Ovary (tissue), 9 donors: ENCODE results near the gene NRXN3. TPM values are rescaled to one million over a fixed set of nuclear protein-coding genes. Genes with fewer than 3 reads are reported as not detected.

Source experiments
- DNase-seq, 5 donors: peaks; one replicate each; pipeline ENCODE4 v3.0.0-alpha.2; 2019 to 2020
- H3K27ac ChIP-seq, 2 donors: fragments of 200-600 bp; one replicate each; pipeline versions ENCODE4 v1.5.1 to v1.8.0; 2019 to 2022
- H3K27me3 ChIP-seq: fragments of 200-600 bp; one replicate; pipeline ENCODE4 v1.8.0; 2022
- H3K36me3 ChIP-seq: fragments of 200-600 bp; sonication (generic); one replicate; pipeline ENCODE4 v1.5.1; 2019
- H3K4me1 ChIP-seq: one replicate; pipeline ENCODE4 v1.8.1; 2013; ENCODE audit warnings: mild to moderate bottlenecking, moderate library complexity; ENCODE audit not compliant: insufficient read depth
- H3K4me3 ChIP-seq: fragments of 200-600 bp; sonication (generic); one replicate; pipeline ENCODE4 v1.5.1; 2017
- H3K9me3 ChIP-seq, 2 donors: fragments of 200-600 bp in 1 of 2; sonication (generic) in 1 of 2; one replicate each; pipeline versions ENCODE4 v1.5.1 to v1.8.1; 2013 to 2019; ENCODE audit warnings: mild to moderate bottlenecking in 1 of 2, moderate library complexity in 1 of 2
- EP300 ChIP-seq: sonication (generic); formaldehyde crosslinking; IDR thresholded peaks from one replicate; pipeline ENCODE4 v1.6.1; 2017; ENCODE audit warnings: antibody characterized with exemption
- POLR2A ChIP-seq: fragments of 450-650 bp; IDR thresholded peaks from one replicate; pipeline ENCODE4 v1.6.1; 2017; ENCODE audit warnings: antibody characterized with exemption, mild to moderate bottlenecking, moderate library complexity
- WGBS, 3 donors: extraction: QIAGEN DNeasy Blood & Tissue Kit in 1 of 3; methylation state at CpG; one replicate each; pipeline versions ENCODE4 v1.1.5 to v1.1.7; 2013 to 2017; 5-methylcytosine and 5-hydroxymethylcytosine counted together
- intact Hi-C, 4 donors: fragments of 100-400 bp; cut with DNase I; formaldehyde crosslinking; loops; one replicate each; pipeline versions ENCODE4 v1.11.0 to v1.15.1; 2022 to 2023
- polyA plus RNA-seq, 2 donors: library from polyadenylated mRNA; stranded (reverse); fragments of 200-250 nt in 1 of 2; fragments of 350-450 nt in 1 of 2; fragmentation: Illumina TruSeq in 1 of 2; extraction: RNeasy Lipid Tissue Mini Kit (QIAGEN cat#74804) in 1 of 2; gene quantifications; one replicate each; pipeline ENCODE4 v1.2.3, GENCODE V29; 2013 to 2014
- total RNA-seq, 7 donors: library from RNA; depleted of rRNA in 2 of 7; stranded (reverse); fragments of >200 nt in 2 of 7; fragmentation: NEBNext Ultra II Directional in 3 of 7; extraction: Animal tissue kit (Norgen Biotek cat#: 25700) in 3 of 7; gene quantifications; one replicate each; pipeline versions ENCODE4 v1.1.0 to v1.2.4, GENCODE V29; 2016 to 2023
- TF ChIP-seq, protein P1 (sequence below), 3 donors: fragments of 450-650 bp in 2 of 3; fragments of 200-600 bp in 1 of 3; IDR thresholded peaks; one replicate each; pipeline versions ENCODE4 v1.5.1 to v1.8.0; 2016 to 2022; ENCODE audit warnings: antibody characterized with exemption in 3 of 3, mild to moderate bottlenecking in 1 of 3
- donor health status: DM: no; HTN: no; CAD: no; lungs with moderate emphysema.
- donor health status: DM: no; HTN: no; CAD: no.
- donor health status: Bipolar disorder and iron deficiency.
- donor health status: DM: yes; HTN: yes; CAD: no.
- donor health status: DM: no; HTN: no; CAD: no.
- donor health status: DM: yes; HTN: yes; CAD: no.

The NRXN3 gene
- total and polyA plus RNA-seq, 9 donors = 0.28 to 6.2 (median 0.82) TPM

DNA sequence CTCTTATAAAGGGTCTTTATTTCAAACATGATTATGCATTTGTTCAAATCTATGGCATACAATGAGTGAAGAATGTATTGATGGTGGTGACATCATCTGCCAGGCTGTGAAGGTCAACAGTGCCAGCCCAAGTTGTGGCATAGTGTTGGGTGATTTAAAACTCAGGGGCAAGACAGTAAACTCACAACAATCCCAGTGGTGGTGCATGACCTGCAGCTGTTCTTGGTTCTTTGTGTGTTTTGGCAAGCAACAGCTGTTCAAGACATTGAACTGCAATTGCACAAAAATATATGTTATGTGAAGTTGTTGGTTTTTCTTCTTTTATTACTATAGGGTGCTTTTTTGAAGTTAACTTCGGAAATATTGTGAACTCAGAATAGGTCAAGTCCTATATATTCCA is 851.6 kb downstream of the NRXN3 start:
- intact Hi-C loops = no loop called here
- no peak overlapping the region for H3K4me3 ChIP-seq
- no peaks in the 10 kb centered on the region for H3K27me3 ChIP-seq
- no peak for TF ChIP-seq POLR2A
- TF ChIP-seq, protein P1, sequence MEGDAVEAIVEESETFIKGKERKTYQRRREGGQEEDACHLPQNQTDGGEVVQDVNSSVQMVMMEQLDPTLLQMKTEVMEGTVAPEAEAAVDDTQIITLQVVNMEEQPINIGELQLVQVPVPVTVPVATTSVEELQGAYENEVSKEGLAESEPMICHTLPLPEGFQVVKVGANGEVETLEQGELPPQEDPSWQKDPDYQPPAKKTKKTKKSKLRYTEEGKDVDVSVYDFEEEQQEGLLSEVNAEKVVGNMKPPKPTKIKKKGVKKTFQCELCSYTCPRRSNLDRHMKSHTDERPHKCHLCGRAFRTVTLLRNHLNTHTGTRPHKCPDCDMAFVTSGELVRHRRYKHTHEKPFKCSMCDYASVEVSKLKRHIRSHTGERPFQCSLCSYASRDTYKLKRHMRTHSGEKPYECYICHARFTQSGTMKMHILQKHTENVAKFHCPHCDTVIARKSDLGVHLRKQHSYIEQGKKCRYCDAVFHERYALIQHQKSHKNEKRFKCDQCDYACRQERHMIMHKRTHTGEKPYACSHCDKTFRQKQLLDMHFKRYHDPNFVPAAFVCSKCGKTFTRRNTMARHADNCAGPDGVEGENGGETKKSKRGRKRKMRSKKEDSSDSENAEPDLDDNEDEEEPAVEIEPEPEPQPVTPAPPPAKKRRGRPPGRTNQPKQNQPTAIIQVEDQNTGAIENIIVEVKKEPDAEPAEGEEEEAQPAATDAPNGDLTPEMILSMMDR (IDR thresholded peaks at IDR 0.05) = no peak
- no peak for TF ChIP-seq EP300
- WGBS, 3 donors = 38 to 52% (median 40%) methylated on average over 1 of the region's 1 CpG
- no peak for DNase-seq
- no peaks in the 10 kb centered on the region for H3K4me1 ChIP-seq
- H3K9me3 ChIP-seq = no peaks in the 10 kb centered on the region
- no peak overlapping the region for H3K27ac ChIP-seq
- no peaks in the 10 kb centered on the region for H3K36me3 ChIP-seq

DNA sequence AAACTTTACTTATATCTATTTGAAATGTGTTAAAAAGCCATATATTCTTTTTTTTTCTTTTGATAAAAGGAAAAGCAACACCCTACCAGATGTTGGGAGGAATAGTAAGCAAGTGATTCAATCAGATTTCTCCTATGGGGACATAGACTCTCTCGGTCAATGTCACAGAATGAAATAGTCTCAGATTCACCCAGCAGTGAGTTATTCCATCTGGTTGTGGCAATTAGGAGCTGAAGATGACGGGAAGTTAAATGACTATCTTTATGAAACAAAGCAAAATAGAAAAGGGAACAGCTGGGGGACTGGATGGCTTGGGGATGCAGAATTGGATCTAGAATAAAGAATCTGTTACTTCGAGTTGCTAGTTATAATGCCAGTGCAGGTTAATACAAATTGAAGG is 857.0 kb downstream of the NRXN3 start:
- no peaks in the 10 kb centered on the region for H3K27me3 ChIP-seq
- H3K9me3 ChIP-seq = no peaks in the 10 kb centered on the region
- intact Hi-C loops = no loop called here
- H3K4me1 ChIP-seq = no peaks in the 10 kb centered on the region
- 19 to 31% (median 22%) methylated on average over 3 of the region's 3 CpGs for WGBS, 3 donors
- DNase-seq = no peak
- no peak for TF ChIP-seq POLR2A
- TF ChIP-seq, protein P1 (IDR thresholded peaks at IDR 0.05) = no peak
- no peak for TF ChIP-seq EP300
- H3K4me3 ChIP-seq = no peak overlapping the region
- no peaks in the 10 kb centered on the region for H3K36me3 ChIP-seq
- H3K27ac ChIP-seq = no peak overlapping the region

- no peaks in the 10 kb centered on the region for H3K9me3 ChIP-seq
- no peaks in the 10 kb centered on the region for H3K27me3 ChIP-seq
- H3K36me3 ChIP-seq = no peaks in the 10 kb centered on the region
- no peak overlapping the region for H3K4me3 ChIP-seq
- H3K4me1 ChIP-seq = no peaks in the 10 kb centered on the region
- WGBS, 3 donors = 63 to 72% (median 70%) methylated on average over 3 of the region's 3 CpGs
- intact Hi-C loops = no loop called here
- DNase-seq = no peak
- H3K27ac ChIP-seq = no peak overlapping the region
- TF ChIP-seq EP300 (no peak), POLR2A (no peak)
- TF ChIP-seq, protein P1 (IDR thresholded peaks at IDR 0.05) = no peak
Measured at GRCh38 chr14:79028281-79028680, 858.1 kb downstream of the NRXN3 start.

DNA sequence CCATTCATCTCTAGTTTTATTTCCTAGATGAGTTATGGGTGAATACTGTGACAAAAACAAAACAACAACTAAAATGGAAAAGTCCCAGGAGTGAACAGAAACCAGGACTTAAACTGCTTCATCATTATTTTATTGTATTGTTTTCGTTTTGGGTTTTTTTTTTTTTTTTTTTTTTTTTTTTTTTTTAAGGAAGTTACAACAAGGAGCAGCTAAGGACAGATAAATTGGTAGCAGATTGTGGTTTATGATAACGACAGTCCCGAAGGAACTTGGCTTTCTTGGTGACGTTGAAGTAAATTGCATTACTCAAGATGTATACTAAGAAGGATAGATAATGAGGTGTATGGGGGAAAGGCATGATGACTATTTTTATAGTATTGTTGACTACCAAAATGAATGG is 866.3 kb downstream of the NRXN3 start:
- Histone ChIP-seq H3K9me3 (no peaks in the 10 kb centered on the region), H3K27ac (no peak overlapping the region), H3K27me3 (no peaks in the 10 kb centered on the region), H3K4me3 (no peak overlapping the region), H3K36me3 (no peaks in the 10 kb centered on the region), H3K4me1 (no peaks in the 10 kb centered on the region)
- 75 to 80% (median 80%) methylated on average over 4 of the region's 4 CpGs for WGBS, 3 donors
- no peak for DNase-seq
- intact Hi-C loops = no loop called here
- TF ChIP-seq, protein P1 (IDR thresholded peaks at IDR 0.05) = no peak
- TF ChIP-seq EP300 = no peak
- no peak for TF ChIP-seq POLR2A

DNA sequence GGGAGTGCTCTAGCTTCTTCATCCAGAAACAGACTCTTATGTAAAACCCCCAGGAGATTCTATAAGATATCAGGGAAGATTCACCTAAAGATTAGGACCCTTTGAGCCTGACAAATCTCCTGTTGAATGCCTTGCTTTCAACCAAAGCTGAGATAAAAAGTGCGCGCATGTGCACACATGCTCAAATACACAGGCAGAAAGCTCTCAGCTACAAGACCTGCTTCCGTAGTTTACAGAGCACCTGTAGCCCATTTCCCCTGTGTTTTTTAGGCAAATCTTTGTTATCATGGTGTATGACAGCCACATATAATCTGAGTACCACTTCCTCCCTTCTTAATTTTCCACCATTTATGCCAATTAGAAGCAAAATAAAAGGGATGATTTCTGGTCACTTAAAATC is 866.9 kb downstream of the NRXN3 start:
- H3K36me3 ChIP-seq = no peaks in the 10 kb centered on the region
- TF ChIP-seq, protein P1 (IDR thresholded peaks at IDR 0.05) = no peak
- TF ChIP-seq EP300 = no peak
- no peak for TF ChIP-seq POLR2A
- DNase-seq = no peak
- 76 to 91% (median 85%) methylated on average over 3 of the region's 3 CpGs for WGBS, 3 donors
- no peak overlapping the region for H3K27ac ChIP-seq
- H3K9me3 ChIP-seq = no peaks in the 10 kb centered on the region
- no peaks in the 10 kb centered on the region for H3K4me1 ChIP-seq
- no peaks in the 10 kb centered on the region for H3K27me3 ChIP-seq
- H3K4me3 ChIP-seq = no peak overlapping the region
- intact Hi-C loops = no loop called here
